ENCODE results near the gene MRPS5.

- TF ChIP-seq CTCF (IDR thresholded peaks at IDR 0.05; ENCODE audit: low read depth, low read length) = no peak
- TF ChIP-seq POLR2A (IDR thresholded peaks at IDR 0.05; ENCODE audit: extremely low read depth, insufficient read length) = no peak
- TF ChIP-seq MAX (IDR thresholded peaks at IDR 0.05; ENCODE audit: low read depth, low read length) = no peak
These were observed 22.2 kb upstream of the MRPS5 start for GRCh38 chr2:95143838-95144237.
